Kasumi-1 (cell line): ENCODE data around the gene SLC22A7.
A peak's percentile ranks its signal among the peaks of the same experiment; 100 is the strongest.

Source experiments
- DNase-seq, 2 experiments: peaks; one replicate each; lab custom pipeline; 2025; lab: John Stamatoyannopoulos, UW

SLC22A7 gene, protein sequence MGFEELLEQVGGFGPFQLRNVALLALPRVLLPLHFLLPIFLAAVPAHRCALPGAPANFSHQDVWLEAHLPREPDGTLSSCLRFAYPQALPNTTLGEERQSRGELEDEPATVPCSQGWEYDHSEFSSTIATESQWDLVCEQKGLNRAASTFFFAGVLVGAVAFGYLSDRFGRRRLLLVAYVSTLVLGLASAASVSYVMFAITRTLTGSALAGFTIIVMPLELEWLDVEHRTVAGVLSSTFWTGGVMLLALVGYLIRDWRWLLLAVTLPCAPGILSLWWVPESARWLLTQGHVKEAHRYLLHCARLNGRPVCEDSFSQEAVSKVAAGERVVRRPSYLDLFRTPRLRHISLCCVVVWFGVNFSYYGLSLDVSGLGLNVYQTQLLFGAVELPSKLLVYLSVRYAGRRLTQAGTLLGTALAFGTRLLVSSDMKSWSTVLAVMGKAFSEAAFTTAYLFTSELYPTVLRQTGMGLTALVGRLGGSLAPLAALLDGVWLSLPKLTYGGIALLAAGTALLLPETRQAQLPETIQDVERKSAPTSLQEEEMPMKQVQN

DNA sequence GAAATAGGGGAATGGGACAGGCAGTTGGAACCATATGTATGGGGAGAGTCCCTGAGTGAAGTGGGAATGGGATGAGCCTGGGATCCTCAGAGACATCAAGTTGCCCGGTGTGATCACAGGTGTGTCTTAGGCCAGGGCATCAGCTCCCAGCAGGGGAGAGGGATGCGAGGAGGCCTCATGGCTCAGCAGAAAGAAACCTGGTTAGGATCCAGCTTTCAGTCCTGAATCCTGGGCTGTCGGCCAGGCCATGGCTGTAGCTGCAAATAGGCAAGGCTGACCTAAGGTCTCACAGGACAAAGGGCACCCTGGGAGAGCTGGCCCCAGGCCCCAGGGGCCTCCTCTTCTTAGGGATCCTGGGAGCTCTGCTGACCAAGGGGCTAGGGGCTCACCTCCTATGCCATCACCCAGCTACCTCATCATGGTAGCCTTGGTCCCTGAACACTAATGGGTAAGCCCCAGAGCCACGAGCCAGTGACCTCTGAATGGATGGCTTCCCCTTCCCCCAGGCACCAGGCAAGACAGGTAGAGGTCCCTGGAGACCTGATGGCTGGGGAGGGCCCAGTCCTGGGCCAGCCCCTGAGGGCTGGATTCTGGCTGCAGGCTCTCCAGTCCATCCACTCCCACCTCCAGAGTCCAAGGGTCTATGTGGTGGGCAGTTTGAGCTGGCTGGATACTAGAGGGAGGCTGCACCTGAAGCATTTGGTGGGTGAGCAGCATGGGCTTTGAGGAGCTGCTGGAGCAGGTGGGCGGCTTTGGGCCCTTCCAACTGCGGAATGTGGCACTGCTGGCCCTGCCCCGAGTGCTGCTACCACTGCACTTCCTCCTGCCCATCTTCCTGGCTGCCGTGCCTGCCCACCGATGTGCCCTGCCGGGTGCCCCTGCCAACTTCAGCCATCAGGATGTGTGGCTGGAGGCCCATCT lies at the start of gene SLC22A7:
SLC22A7 (plus strand) TSS at position 617 of the 921 bp plus-strand sequence; CDS start at position 716, 99 bp downstream.
- DNase-seq: no peak

DNA sequence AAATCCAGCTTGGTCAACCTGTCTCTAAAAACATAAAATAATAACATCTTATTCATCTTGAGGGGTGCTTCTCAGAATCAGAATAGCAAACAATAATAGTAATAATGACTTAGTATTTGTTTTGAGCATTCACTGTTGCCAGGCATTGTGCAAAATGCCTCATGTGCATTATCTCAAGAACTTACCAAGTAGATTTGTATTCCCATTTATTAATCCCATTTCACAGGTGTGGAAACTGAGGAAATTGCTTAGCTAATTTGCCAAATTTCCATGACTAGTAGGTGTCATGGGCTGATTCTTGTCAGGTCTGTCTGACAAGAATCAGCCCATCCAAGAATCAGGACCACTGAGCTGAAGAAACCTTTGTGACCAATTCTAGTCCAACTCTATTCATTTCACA lies 49.3 kb upstream of the SLC22A7 start:
- no peak for DNase-seq

DNA sequence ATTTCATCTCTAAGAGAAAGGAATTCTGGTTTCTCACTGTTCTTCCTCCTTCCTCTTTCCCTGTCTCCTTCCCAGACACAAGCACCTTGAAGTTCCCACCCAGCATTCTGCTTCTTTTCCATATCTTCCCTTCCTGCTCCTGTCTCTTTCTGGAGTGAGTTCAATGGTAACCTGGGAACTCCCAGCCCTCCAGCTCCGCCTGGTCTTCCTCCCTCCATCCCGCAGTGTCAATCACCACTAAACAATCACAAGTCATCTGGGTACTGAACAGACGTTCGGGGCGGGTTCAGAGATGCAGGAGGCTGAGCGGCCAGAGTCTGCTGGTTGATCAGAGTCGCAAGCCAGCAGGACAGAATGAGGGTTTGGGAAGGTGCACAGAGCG lies 47.1 kb upstream of the SLC22A7 start:
- DNase-seq: no peak

DNA sequence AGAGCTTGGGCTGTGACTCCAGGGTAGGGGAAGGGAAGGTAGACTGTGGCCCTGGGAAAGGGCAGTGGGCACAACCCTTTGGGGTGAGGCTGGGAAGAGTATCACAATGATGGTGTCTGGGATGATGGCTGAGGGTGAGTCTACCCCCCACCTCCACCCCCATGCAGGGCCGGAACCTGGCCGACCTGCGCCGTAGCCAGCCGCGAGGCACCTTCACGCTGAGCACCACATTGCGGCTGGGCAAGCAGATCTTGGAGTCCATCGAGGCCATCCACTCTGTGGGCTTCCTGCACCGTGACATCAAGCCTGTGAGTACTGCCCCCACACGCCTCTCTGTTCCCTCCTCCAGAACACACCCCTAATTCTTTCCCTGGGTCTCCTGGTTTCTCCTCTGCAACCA lies 44.7 kb upstream of the SLC22A7 start:
- no peak for DNase-seq

DNA sequence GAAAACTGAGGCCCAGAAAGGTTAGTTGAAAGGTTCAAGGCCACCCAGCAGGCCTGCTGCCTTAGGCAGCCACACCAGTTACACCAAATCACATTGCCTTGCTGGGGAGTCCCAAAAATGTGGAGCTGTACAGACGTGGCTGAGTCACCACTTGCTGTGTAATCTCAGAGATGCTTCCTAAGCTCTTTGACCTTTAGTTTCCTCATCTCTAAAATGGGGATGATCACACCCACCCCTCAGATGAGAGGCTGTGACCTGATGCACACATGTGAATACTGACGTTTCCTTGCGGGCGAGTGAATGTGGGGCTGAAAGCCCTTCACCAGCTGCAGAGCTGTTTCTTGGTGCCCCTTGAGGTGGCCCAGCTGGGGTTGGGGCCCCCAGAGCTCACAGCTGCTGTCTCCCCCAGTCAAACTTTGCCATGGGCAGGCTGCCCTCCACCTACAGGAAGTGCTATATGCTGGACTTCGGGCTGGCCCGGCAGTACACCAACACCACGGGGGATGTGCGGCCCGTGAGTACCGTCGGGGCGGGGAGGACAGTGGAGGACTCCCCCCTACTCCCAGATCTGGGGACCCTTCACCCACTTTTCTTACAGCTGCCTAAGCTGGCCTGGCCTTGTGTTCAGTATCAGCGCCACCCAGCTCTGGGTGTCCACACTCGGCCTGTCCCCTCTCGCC lies 43.8 kb upstream of the SLC22A7 start:
- DNase-seq: no peak

DNA sequence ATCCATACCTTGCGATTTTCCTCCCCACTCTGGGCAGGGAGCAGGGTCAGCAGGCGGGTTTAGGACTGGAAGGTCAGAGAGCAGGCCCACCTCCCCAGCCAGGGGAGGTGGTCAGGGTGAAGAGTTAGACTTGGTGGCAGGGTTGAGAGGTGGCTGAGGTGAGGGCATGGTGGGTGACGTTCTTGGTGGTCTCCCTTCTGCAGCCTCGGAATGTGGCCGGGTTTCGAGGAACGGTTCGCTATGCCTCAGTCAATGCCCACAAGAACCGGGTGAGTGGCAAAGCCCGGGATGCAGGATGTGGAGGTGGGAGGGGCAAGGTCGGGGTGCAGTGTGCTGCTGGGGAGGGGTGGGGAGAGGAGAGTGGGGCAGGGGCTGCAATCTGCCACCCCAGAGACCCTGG lies 43.2 kb upstream of the SLC22A7 start:
- DNase-seq: no peak

DNA sequence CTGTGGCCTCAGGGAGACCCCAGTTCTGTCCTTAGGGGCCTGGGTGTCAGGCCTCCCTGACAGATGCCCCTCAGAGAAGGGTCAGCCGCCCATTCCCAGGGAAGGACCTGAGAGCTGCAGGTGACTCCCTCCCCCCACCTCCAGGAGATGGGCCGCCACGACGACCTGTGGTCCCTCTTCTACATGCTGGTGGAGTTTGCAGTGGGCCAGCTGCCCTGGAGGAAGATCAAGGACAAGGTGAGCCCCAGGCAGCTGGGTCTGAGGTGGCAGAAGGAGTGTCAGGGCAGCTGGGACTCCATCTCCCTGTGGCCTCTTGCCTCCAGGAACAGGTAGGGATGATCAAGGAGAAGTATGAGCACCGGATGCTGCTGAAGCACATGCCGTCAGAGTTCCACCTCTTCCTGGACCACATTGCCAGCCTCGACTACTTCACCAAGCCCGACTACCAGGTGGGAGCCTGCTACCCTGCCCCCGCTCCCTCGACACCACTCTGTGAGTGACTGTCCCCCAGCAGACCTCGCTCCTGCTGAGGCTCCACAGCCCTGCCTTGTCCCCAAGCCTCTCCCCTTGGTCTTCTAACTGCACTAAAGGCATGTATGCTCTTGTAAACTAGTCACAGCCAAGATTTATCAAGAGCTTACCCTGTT lies 42.5 kb upstream of the SLC22A7 start:
- DNase-seq: no peak

DNA sequence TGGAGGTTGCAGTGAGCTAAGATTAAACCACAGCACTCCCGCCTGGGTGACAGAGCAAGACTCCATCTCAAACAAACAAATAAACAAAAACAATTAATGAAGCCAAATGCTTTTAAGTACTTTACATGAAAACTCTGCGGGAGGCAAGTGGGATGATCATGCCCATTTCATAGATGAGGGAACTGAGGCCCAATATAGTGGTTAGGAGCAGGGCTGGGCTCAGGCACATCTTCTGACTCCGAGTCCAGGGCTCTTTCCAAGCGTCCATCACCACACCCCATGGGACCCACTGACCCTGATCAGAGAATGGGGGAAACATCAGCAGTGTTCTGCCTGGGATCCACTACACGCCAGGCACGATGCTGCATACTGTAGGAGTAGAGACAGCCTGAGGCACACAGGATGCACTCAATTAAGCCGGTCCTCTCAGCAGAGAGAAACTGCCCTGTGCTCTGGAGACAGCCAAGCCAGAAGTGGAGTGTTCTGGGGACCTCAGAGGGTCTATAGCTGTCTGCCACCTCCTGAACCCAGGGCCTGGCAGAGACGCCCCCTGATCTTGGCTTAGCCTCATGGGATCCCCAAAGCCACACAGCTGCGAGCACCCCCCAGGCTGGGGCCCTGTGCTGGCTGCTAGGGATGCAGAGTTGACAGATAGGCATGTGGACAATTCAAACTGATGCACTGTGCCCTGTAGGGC lies 41.2 kb upstream of the SLC22A7 start:
- no peak for DNase-seq

DNA sequence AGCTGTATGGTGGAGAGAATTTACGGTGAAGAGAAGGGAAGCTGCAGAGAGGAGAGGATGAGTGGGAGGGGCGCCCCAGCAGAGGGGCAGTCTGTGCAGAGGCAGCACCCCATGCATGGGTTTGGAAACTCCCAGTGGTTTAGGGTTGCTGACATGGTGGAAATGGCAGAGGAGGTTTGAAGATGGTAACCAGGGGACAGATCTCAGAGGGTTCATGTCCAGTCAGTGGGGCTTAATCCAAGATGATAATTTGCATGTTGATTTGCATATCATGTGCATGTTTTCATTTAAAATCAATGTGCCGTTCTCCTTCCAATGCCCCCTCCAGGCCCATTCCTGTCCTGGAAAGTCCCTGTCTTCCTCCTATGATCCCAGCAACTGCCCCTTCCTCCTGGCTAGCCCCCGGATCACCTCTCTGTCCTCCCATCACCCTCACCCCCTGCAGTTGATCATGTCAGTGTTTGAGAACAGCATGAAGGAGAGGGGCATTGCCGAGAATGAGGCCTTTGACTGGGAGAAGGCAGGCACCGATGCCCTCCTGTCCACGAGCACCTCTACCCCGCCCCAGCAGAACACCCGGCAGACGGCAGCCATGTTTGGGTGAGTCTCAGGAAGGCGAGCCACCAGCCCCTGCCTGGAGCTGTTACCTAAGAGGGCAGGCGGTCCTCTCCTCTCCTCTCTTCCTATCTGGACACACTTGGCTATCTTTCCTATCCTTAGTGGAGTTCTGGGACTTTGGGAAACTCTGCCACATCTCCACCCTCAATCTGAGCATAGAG lies 40.5 kb upstream of the SLC22A7 start:
- no peak for DNase-seq

DNA sequence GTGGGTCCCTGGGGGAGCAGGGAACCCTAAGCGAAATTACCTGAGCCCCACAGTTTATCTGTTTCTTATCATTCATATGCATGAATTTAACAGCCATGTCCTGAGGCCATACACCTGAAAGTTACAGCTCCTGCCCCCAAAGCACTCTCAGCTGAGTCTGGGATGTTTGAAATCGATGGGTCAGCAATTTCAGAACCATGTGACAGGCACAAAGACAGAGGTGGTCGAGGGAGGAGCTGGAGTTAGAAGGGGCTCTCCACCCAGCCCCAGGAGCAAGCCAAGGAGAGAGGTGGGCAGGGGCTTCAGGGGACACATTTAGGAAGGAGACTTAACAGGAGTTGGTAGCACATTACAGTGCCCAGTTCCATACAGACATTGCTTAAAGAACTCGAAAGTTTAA lies 39.9 kb upstream of the SLC22A7 start:
- no peak for DNase-seq

DNA sequence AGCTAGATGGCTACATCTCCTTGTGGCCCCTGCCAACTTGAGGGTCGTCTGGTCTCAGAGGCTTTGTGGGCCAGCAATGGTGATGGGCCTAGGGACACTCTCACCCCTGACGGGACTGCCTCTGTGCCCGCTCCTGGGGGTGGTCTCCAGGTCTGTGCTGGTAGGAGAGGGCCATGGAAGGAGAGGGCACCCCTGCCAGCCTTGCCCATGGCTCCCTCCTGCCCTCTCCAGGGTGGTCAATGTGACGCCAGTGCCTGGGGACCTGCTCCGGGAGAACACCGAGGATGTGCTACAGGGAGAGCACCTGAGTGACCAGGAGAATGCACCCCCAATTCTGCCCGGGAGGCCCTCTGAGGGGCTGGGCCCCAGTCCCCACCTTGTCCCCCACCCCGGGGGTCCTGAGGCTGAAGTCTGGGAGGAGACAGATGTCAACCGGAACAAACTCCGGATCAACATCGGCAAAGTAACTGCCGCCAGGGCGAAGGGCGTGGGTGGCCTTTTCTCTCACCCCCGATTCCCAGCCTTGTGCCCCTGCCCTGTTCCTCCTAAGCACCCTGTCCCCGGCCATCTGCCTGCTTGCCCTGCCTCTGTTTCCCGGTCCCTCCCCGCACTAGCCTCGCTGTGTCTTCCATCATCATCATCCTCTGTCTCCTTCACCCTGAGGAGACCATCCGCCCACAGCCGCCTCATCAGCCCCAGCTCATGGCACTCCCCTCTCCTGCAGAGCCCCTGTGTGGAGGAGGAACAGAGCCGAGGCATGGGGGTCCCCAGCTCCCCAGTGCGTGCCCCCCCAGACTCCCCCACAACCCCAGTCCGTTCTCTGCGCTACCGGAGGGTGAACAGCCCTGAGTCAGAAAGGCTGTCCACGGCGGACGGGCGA lies 39.0 kb upstream of the SLC22A7 start:
- no peak for DNase-seq

DNA sequence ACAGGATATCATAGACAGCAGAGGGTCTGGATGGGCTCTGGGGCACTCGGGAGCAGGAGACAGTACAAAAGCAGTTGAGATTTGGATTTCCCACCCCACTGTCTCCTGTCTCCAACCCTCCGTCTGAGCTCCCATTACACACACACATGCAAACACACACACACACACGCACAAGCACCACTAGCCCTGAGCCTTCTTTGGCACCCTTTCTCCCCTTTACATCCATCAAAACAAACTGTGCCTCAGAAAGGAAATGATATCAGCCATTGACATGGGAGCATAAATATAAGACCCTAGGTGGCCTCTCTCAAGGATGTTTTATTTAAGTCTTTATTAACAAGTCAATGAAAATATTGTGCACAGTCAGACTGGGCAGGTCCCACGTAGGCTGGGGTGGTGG lies 37.3 kb upstream of the SLC22A7 start:
- no peak for DNase-seq

DNA sequence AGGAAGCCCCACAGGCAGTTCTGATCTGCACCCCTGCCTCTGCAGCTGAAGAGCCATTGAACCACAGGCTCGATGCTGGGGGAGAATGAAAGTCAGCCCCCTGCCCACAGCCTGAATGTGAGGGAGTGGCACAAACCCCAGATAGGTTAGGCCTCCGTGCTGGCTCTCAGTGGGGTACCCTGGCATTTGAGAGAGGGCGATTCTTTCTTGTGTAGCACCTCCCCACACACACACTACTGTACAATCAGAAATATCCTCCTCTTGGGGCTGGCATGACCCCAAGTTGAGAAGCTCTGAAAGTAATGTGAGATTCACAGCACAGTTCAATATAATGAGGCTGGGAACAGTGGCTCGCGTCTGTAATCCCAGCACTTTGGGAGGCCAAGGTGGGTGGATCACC lies 36.9 kb upstream of the SLC22A7 start:
- no peak for DNase-seq

DNA sequence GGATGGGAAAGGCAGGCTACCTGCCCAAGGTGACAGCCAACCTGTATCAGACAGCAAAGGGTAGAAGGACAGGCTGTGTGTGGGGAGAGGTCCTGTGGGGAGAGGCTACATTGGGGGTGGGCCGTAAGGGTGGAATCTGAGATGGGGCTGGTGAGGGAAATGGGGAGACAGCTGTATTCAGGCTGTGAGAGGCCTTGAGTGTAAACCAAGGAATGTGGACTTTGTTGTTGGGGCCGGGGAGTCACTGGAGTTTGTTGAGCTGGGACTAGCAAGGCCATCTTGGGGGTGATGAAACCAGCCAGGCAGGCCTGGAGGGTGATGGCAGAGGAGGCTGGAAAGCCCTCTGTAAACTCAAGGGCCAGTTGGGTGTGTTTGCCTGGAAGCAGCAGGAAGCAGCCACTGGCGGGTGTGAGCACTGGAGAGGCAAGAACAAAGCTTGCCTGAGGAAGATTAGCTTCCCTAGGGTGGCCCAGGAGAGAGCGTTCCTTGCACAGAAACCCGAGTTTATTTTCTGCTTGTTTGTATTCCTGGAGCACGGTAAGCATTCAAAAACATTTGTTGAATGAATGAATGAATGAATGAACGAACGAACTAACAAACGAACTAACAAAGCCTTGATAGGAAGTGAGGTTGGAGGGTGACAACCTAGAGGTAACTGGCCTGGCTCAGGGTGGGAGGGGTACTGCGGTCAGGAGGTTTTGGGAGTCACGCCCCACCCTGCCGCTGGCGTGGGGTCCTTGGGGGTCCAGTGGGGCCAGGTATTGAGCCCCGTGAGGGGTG lies 35.9 kb upstream of the SLC22A7 start:
- no peak for DNase-seq

DNA sequence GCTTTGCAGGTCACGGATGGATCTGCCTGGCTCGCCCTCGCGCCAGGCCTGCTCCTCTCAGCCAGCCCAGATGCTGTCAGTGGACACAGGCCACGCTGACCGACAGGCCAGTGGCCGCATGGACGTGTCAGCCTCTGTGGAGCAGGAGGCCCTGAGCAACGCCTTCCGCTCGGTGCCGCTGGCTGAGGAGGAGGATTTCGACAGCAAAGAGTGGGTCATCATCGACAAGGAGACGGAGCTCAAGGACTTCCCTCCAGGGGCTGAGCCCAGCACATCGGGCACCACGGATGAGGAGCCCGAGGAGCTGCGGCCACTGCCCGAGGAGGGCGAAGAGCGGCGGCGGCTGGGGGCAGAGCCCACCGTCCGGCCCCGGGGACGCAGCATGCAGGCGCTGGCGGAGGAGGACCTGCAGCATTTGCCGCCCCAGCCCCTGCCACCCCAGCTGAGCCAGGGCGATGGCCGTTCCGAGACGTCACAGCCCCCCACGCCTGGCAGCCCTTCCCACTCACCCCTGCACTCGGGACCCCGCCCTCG lies 35.2 kb upstream of the SLC22A7 start:
- no peak for DNase-seq

DNA sequence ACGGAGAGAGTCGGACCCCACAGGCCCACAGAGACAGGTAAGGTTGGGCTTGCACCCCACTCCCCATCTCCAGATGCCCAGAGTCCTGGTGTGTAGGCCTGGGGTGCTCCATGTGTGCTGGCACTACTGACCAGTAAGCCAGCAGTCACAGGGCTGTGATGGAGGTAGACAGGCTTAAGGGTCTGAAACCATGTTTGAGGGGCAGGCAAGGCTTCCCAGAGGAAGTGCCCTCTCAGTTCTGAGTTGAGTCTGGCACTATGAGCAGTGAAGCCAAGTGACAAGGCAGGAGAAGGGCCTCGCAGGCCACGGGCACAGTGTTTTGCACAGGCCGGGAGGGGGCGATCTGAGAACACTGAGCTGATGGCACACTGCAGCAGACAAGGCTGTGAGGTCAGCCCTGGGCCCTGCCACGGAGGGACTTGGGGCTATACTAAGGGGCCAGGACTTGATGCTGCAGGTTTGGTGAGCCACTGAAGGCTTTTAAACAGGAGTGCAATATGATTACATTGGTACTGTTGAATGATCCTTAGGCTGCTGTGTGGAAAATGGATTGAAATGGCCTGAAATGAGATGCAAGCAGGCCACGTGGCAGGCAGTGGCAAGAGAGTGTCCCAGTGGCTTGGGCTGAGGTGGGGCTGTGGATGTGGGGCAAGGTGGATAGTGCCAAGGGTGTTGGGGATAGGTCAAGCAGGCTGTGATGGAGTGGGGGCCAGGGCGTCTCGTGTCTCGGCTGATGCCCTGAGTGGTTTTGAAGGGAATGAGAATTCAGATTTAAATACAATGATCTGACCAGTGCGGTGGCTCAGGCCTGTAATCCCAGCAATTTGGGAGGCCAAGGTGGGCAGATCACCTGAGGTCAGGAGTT lies 34.5 kb upstream of the SLC22A7 start:
- DNase-seq: peak; percentile 66 to 74

DNA sequence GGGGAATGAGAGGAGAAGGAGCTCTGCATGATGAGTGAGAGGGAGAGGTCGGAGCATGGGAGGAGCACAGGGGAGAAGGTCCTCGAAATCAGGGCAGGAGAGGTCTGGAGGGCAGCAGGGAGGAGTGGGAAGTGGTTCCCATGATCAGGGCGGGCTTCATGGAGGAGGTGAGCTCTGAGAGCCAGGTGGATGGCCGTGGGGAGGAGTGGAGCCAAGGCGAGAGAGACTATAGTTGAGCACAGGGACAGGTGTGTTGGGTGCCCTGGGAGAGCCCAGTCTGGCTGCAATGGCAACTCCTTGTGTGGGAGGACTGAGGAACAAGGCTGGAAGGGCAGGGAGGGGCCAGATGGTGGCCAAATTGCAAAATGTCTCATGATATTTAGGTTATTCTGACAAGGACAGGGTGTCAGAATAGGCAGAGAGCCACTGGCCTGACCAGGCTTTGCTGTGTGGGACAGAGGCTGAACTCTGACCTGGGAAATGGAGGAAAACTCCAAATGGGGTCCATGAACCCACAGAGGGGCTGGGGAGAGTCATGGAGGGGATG lies 33.4 kb upstream of the SLC22A7 start:
- no peak for DNase-seq
